Endothelial cell of umbilical vein (primary cell): ENCODE data around the gene HLA-DOA.

Experiments used
- EZH2 ChIP-seq: IDR thresholded peaks from 2 replicates; pipeline ENCODE4 v1.6.1; 2012; ENCODE audit warnings: borderline replicate concordance, low read depth, mild to moderate bottlenecking, moderate library complexity, low read length, inconsistent platforms; ENCODE audit not compliant: severe bottlenecking
- MYC ChIP-seq: IDR thresholded peaks from one replicate; pipeline ENCODE4 v1.6.1; 2011; ENCODE audit warnings: mild to moderate bottlenecking, low read depth, low read length
- POLR2A ChIP-seq: IDR thresholded peaks from 2 replicates; pipeline ENCODE4 v1.6.1; 2012; ENCODE audit warnings: low read depth, mild to moderate bottlenecking, control low read depth, low read length
- POLR2AphosphoS5 ChIP-seq: IDR thresholded peaks from 2 replicates; pipeline ENCODE4 v1.6.1; 2012; ENCODE audit warnings: low read depth, mild to moderate bottlenecking, control low read depth, low read length, moderate library complexity; ENCODE audit not compliant: insufficient read depth
- TF ChIP-seq, protein P1 (sequence below), 2 donors: IDR thresholded peaks; 1 replicate in 1 of 2; 2 replicates in 1 of 2; pipeline ENCODE4 v1.5.1; 2011; ENCODE audit warnings: low read length in 2 of 2, mild to moderate bottlenecking in 2 of 2, moderate library complexity in 2 of 2, control low read depth in 1 of 2, inconsistent platforms in 1 of 2, low read depth in 1 of 2; ENCODE audit not compliant: insufficient read depth in 1 of 2; ENCODE audit errors: extremely low read depth in 1 of 2

GRCh38 chr6:33007831-33008400 is 1.5 kb downstream of the HLA-DOA start:
- TF ChIP-seq EZH2 (no peak), POLR2A (no peak), POLR2AphosphoS5 (no peak), MYC (no peak)
- TF ChIP-seq, protein P1, sequence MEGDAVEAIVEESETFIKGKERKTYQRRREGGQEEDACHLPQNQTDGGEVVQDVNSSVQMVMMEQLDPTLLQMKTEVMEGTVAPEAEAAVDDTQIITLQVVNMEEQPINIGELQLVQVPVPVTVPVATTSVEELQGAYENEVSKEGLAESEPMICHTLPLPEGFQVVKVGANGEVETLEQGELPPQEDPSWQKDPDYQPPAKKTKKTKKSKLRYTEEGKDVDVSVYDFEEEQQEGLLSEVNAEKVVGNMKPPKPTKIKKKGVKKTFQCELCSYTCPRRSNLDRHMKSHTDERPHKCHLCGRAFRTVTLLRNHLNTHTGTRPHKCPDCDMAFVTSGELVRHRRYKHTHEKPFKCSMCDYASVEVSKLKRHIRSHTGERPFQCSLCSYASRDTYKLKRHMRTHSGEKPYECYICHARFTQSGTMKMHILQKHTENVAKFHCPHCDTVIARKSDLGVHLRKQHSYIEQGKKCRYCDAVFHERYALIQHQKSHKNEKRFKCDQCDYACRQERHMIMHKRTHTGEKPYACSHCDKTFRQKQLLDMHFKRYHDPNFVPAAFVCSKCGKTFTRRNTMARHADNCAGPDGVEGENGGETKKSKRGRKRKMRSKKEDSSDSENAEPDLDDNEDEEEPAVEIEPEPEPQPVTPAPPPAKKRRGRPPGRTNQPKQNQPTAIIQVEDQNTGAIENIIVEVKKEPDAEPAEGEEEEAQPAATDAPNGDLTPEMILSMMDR (IDR thresholded peaks at IDR 0.05; ENCODE audit: extremely low read depth in 1 of 2, insufficient read depth in 1 of 2, low read depth in 1 of 2, low read length in 2 of 2): no peak
